ENCODE results near the gene LCA5L. TPM values are rescaled to one million over a fixed set of nuclear protein-coding genes. Genes with fewer than 3 reads are reported as not detected.

LCA5L gene
- total RNA-seq, 1 experiment from 2014 or later, result 0.46 TPM

- no peak overlapping the region for H4K91ac ChIP-seq (ENCODE audit: insufficient read length, low read depth, low read length)
- H3K18ac ChIP-seq (ENCODE audit: insufficient read length, low read depth, low read length), result no peak overlapping the region
- no peak overlapping the region for H3K4ac ChIP-seq (ENCODE audit: low read depth, low read length)
- no peak overlapping the region for H2BK5ac ChIP-seq (ENCODE audit: insufficient read length, low read length)
- no peaks in the 10 kb centered on the region for H3K79me1 ChIP-seq (ENCODE audit: insufficient read depth, low read depth, low read length, poor library complexity, severe bottlenecking)
- H2BK20ac ChIP-seq (ENCODE audit: low read depth, low read length, poor library complexity, severe bottlenecking), result no peak overlapping the region
- no peak overlapping the region for H2AK5ac ChIP-seq (ENCODE audit: insufficient read length, low read length)
- Mint-ChIP-seq H3K9me3 (no peaks in the 10 kb centered on the region), H3K27ac (no peak overlapping the region; a peak in 1 of 7 replicates), H3K4me1 (peaks cover 10 to 15% of the 10 kb centered on the region in 2 experiments), H3K36me3 (ENCODE audit: insufficient read depth in 1 of 3, low read depth in 3 of 3) (peaks cover 0 to 5% (median 2%) of the 10 kb centered on the region in 3 experiments; a peak in 3 of 7 replicates), H3K27me3 (ENCODE audit: low read depth) (no peaks in the 10 kb centered on the region), H3K4me3 (no peak overlapping the region)
- H2BK120ac ChIP-seq (ENCODE audit: low read depth, low read length, poor library complexity, severe bottlenecking), result no peak overlapping the region
- H3K56ac ChIP-seq (ENCODE audit: insufficient read length, low read depth, low read length), result no peak overlapping the region
- H2AFZ ChIP-seq (ENCODE audit: low read length), result no peak overlapping the region
- no peaks in the 10 kb centered on the region for H3K4me1 ChIP-seq (ENCODE audit: insufficient read depth, low read length)
- no peak overlapping the region for H3T11ph ChIP-seq (ENCODE audit: low read length)
- H3K9ac ChIP-seq (ENCODE audit: extremely low read depth, insufficient read length, low read length), result no peak overlapping the region
- H3K79me2 ChIP-seq (ENCODE audit: insufficient read depth, low read length), result no peaks in the 10 kb centered on the region
- TF ChIP-seq CTCF (conservative IDR thresholded peaks at IDR 0.05), result no peak
- no peak overlapping the region for H3K27ac ChIP-seq (ENCODE audit: insufficient read length, low read depth, low read length)
- H3K14ac ChIP-seq (ENCODE audit: insufficient read depth, low read length), result no peak overlapping the region
- no peak for DNase-seq
- no CpG with 5 or more reads among the region's 4 CpGs for WGBS (ENCODE audit: extremely low coverage, insufficient read length, low lambda C conversion rate)
- no peak overlapping the region for H2BK12ac ChIP-seq (ENCODE audit: insufficient read length, low read depth, low read length)
- no peaks in the 10 kb centered on the region for H3K23me2 ChIP-seq (ENCODE audit: insufficient read length, low read depth, low read length, poor library complexity, severe bottlenecking)
- H2BK15ac ChIP-seq (ENCODE audit: low read depth, low read length), result no peak overlapping the region
- no peaks in the 10 kb centered on the region for H4K20me1 ChIP-seq (ENCODE audit: control insufficient read depth, insufficient read depth, insufficient read length)
- no peak overlapping the region for H3K23ac ChIP-seq (ENCODE audit: insufficient read length, low read depth, low read length)
- H3K27me3 ChIP-seq (ENCODE audit: insufficient read depth, low read length), result no peaks in the 10 kb centered on the region
- no peak overlapping the region for H4K8ac ChIP-seq (replicated peaks; ENCODE audit: insufficient read length, low read depth, low read length)
- H4K5ac ChIP-seq (ENCODE audit: insufficient read length, low read depth, low read length), result no peak overlapping the region
- H3K4me2 ChIP-seq (ENCODE audit: insufficient read depth, insufficient read length, low read length), result no peak overlapping the region
- H3K9me3 ChIP-seq (ENCODE audit: control insufficient read depth, low read depth, low read length), result no peaks in the 10 kb centered on the region
Measured at GRCh38 chr21:39479164-39479813, 33.7 kb upstream of the LCA5L start.

All from H9 (cell line).